Measurements from ENCODE around the gene MYOZ3. TPM values are rescaled to one million over a fixed set of nuclear protein-coding genes. Genes with fewer than 3 reads are reported as not detected.

Gene MYOZ3
- total and polyA plus RNA-seq, 7 donors: 0.16 to 0.92 (median 0.55) TPM; not detected in 2

GRCh38 chr5:150661821-150662596 lies 958 bp downstream of the MYOZ3 start:
- no peak overlapping the region for H3K27ac ChIP-seq
- no peak for DNase-seq
- intact Hi-C loops (cut with DNase I): no loop called here

DNA sequence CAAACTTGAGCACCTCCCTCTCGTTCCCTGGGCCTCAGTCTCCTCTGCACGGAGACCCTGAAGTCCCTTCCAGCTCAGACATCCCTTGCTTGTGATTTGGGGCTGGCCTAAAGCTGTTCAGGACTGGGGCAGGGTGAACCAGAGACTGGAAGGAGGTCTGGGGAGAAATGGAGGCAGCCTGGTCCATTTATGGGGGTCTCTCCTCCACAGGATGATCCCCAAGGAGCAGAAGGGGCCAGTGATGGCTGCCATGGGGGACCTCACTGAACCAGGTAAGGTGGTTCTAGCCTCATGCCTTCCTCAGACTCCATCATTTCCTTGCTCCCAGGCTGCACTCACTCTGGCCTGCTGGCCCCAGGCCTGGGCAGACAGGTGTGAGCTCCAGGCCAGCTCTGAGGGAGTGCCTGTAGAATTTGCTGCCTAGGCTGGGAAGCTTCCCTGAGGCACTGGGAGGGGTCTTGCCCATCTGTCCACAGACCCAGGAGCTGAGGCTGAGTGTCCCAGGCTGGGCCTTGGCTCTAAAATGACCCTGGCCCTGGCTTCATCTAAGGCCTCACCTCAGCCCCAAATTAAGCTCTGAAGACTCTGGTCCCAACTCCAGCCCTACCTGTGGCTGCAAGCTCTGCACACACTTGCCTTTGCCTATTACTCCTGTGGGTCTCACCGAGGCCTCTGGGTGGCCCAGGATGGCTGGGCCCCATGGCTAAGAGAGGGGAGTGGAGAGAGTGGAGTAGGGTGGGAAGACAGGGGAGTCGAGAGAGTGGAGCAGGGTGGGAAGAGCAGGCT lies 1.9 kb downstream of the MYOZ3 start:
- Histone ChIP-seq H3K9me3 (no peaks in the 10 kb centered on the region), H3K4me1 (peaks cover 0 to 2% (median under 1%) of the 10 kb centered on the region in 4 donors), H3K36me3 (no peaks in the 10 kb centered on the region), H3K27me3 (no peaks in the 10 kb centered on the region), H3K27ac (no peak overlapping the region), H3K4me3 (no peak overlapping the region)
- WGBS, 2 donors: 85 to 88% methylated on average over 4 of the region's 4 CpGs
- DNase-seq: no peak
- no peak for TF ChIP-seq EP300 (IDR thresholded peaks at IDR 0.05)
- TF ChIP-seq POLR2AphosphoS5 (IDR thresholded peaks at IDR 0.05): no peak
- no peak for TF ChIP-seq POLR2A (IDR thresholded peaks at IDR 0.05)
- TF ChIP-seq, protein P1, sequence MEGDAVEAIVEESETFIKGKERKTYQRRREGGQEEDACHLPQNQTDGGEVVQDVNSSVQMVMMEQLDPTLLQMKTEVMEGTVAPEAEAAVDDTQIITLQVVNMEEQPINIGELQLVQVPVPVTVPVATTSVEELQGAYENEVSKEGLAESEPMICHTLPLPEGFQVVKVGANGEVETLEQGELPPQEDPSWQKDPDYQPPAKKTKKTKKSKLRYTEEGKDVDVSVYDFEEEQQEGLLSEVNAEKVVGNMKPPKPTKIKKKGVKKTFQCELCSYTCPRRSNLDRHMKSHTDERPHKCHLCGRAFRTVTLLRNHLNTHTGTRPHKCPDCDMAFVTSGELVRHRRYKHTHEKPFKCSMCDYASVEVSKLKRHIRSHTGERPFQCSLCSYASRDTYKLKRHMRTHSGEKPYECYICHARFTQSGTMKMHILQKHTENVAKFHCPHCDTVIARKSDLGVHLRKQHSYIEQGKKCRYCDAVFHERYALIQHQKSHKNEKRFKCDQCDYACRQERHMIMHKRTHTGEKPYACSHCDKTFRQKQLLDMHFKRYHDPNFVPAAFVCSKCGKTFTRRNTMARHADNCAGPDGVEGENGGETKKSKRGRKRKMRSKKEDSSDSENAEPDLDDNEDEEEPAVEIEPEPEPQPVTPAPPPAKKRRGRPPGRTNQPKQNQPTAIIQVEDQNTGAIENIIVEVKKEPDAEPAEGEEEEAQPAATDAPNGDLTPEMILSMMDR (IDR thresholded peaks at IDR 0.05): no peak
- intact Hi-C loops (cut with DNase I): no loop called here

More at GRCh38 chr5:150661821-150662596, 958 bp downstream of the MYOZ3 start:
- Histone ChIP-seq H3K4me1 (peaks cover 0 to 11% (median 10%) of the 10 kb centered on the region in 4 donors), H3K4me3 (no peak overlapping the region), H3K27me3 (no peaks in the 10 kb centered on the region), H3K36me3 (no peaks in the 10 kb centered on the region), H3K9me3 (no peaks in the 10 kb centered on the region)
- TF ChIP-seq EP300 (IDR thresholded peaks at IDR 0.05): no peak
- no peak for TF ChIP-seq POLR2AphosphoS5 (IDR thresholded peaks at IDR 0.05)
- TF ChIP-seq, protein P1 (IDR thresholded peaks at IDR 0.05): no peak
- TF ChIP-seq POLR2A (IDR thresholded peaks at IDR 0.05): no peak
- 86 to 87% methylated on average over 10 of the region's 10 CpGs for WGBS, 2 donors

DNA sequence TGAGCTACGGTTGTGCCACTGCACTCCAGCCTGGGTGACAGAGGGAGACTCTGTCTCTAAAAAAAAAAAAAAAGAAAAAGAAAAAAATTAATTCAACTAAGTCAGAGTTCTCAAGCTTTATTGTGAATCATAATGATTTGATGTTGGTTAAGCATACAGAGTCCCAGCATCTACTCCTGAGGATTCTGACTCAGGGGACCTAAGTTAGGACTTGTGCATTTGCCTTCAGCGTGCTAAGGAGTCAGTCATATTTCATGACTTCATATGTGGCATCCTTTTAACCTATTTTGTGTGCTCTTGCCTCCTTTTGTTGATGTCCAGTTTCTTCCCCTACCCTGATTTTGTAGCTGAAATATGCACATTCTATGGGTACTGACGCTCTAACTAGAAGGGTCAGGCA lies 2.9 kb downstream of the MYOZ3 start:
- no peaks in the 10 kb centered on the region for H3K4me1 ChIP-seq
- intact Hi-C loops (cut with DNase I): no loop called here
- H3K4me3 ChIP-seq: no peak overlapping the region
- H3K36me3 ChIP-seq: no peaks in the 10 kb centered on the region
- DNase-seq: no peak
- no peaks in the 10 kb centered on the region for H3K27me3 ChIP-seq
- 88 to 94% methylated on average over 3 of the region's 3 CpGs for WGBS, 2 donors
- TF ChIP-seq EP300 (IDR thresholded peaks at IDR 0.05): no peak
- TF ChIP-seq, protein P1 (IDR thresholded peaks at IDR 0.05): no peak
- TF ChIP-seq POLR2A (IDR thresholded peaks at IDR 0.05): no peak
- TF ChIP-seq POLR2AphosphoS5 (IDR thresholded peaks at IDR 0.05): no peak
- H3K9me3 ChIP-seq: no peaks in the 10 kb centered on the region
- H3K27ac ChIP-seq: no peak overlapping the region

DNA sequence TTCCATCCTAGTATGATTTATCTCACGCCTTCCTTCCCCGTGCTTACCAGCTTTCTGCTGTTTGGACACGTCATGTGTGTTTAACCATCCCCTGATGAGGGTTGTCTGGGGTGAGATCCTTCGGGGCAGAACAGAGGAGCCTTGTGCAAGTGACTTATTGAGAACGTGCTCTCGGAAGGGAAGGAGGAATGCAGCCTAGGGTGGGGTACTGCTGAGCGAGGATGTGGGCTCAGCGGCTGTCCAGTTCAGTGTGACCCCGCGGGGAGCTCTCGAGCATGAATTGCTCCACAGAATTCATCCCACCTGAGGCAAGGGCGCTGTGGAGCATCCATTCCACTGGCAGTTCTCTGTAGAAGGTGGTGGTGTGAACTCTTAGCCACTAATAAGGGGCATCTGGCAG lies 4.0 kb downstream of the MYOZ3 start:
- H3K27me3 ChIP-seq: peaks cover 0 to 4% (median 0%) of the 10 kb centered on the region in 3 donors
- no peaks in the 10 kb centered on the region for H3K4me1 ChIP-seq
- 39 to 66% methylated on average over 12 of the region's 12 CpGs for WGBS, 2 donors

More for the DNA sequence above, 4.0 kb downstream of the MYOZ3 start:
- no peaks in the 10 kb centered on the region for H3K36me3 ChIP-seq
- H3K4me3 ChIP-seq: no peak overlapping the region
- no peak for DNase-seq
- no peak for TF ChIP-seq POLR2A (IDR thresholded peaks at IDR 0.05)
- no peak for TF ChIP-seq EP300 (IDR thresholded peaks at IDR 0.05)
- no peak for TF ChIP-seq POLR2AphosphoS5 (IDR thresholded peaks at IDR 0.05)
- TF ChIP-seq, protein P1 (IDR thresholded peaks at IDR 0.05): no peak
- no peaks in the 10 kb centered on the region for H3K9me3 ChIP-seq
- H3K27ac ChIP-seq: no peak overlapping the region
- intact Hi-C loops (cut with DNase I): no loop called here

Measured in sigmoid colon (tissue), 7 donors.